GM12864 (cell line): ENCODE results near the gene RALGAPA2.

Source experiments
- DNase-seq: peaks from one replicate; pipeline ENCODE4 v3.0.0-alpha.2; 2011; ENCODE audit warnings: low read depth
- H3K4me3 ChIP-seq: 2 replicates; pipeline ENCODE4 v1.5.1; 2011; ENCODE audit warnings: mild to moderate bottlenecking, low read depth, low read length, control low read depth
- CTCF ChIP-seq: IDR thresholded peaks from 2 replicates; pipeline ENCODE4 v1.5.1; 2011; ENCODE audit warnings: low read depth, mild to moderate bottlenecking, moderate library complexity, low read length, control low read depth, inconsistent platforms; ENCODE audit errors: missing control alignments

RALGAPA2 gene

GRCh38 chr20:20658871-20659431, 53.5 kb downstream of the RALGAPA2 start:
- no peak overlapping the region for H3K4me3 ChIP-seq
- TF ChIP-seq CTCF = no peak
- no peak for DNase-seq

GRCh38 chr20:20658123-20658522, 54.3 kb downstream of the RALGAPA2 start:
- H3K4me3 ChIP-seq = no peak overlapping the region
- no peak for TF ChIP-seq CTCF
- no peak for DNase-seq

GRCh38 chr20:20657092-20657491, 55.4 kb downstream of the RALGAPA2 start:
- no peak for DNase-seq
- TF ChIP-seq CTCF = no peak
- no peak overlapping the region for H3K4me3 ChIP-seq

- H3K4me3 ChIP-seq = no peak overlapping the region
- no peak for TF ChIP-seq CTCF
- DNase-seq = no peak
These were observed 56.6 kb downstream of the RALGAPA2 start for GRCh38 chr20:20655883-20656282.

GRCh38 chr20:20649945-20650344, 62.5 kb downstream of the RALGAPA2 start:
- no peak for TF ChIP-seq CTCF
- no peak for DNase-seq
- no peak overlapping the region for H3K4me3 ChIP-seq

GRCh38 chr20:20643927-20644326, 68.5 kb downstream of the RALGAPA2 start:
- DNase-seq = no peak
- H3K4me3 ChIP-seq = no peak overlapping the region
- no peak for TF ChIP-seq CTCF

GRCh38 chr20:20641783-20642182, 70.7 kb downstream of the RALGAPA2 start:
- no peak overlapping the region for H3K4me3 ChIP-seq
- no peak for DNase-seq

More at GRCh38 chr20:20641783-20642182, 70.7 kb downstream of the RALGAPA2 start:
- TF ChIP-seq CTCF = no peak
